K562 (cell line): ENCODE data around the gene SYT7. TPM values are rescaled to one million over a fixed set of nuclear protein-coding genes. Genes with fewer than 3 reads are reported as not detected.

Experiments used
- ATF3 ChIP-seq, 2 experiments: fragments of 450-650 bp in 1 of 2; sonication (generic) in 1 of 2; formaldehyde crosslinking in 1 of 2; IDR thresholded peaks in 1 of 2; conservative IDR thresholded peaks in 1 of 2; 2 replicates each; pipeline versions ENCODE4 v1.6.1 to v1.8.1; 2016 to 2023; ENCODE audit warnings: mild to moderate bottlenecking in 2 of 2, moderate library complexity in 2 of 2, inconsistent platforms in 1 of 2, missing genetic modification reagents in 1 of 2
- DLX4 ChIP-seq: fragments of 250-450 bp; sonication (Bioruptor Pico); IDR thresholded peaks from 2 replicates; pipeline ENCODE4 v1.6.1; 2021; ENCODE audit warnings: mild to moderate bottlenecking
- E2F1 ChIP-seq: sonication (generic); formaldehyde crosslinking; IDR thresholded peaks from 2 replicates; pipeline ENCODE4 v1.8.1; 2023; ENCODE audit warnings: mild to moderate bottlenecking, missing genetic modification reagents, moderate library complexity
- GABPB1 ChIP-seq: sonication (generic); formaldehyde crosslinking; IDR thresholded peaks from 2 replicates; pipeline ENCODE4 v1.8.0; 2022; ENCODE audit warnings: mild to moderate bottlenecking, missing genetic modification reagents
- IRF2 ChIP-seq: sonication (generic); formaldehyde crosslinking; IDR thresholded peaks from 2 replicates; pipeline ENCODE4 v1.8.1; 2022; ENCODE audit warnings: mild to moderate bottlenecking, missing genetic modification reagents
- MEIS2 ChIP-seq: fragments of 450-650 bp; IDR thresholded peaks from 2 replicates; pipeline ENCODE4 v1.6.1; 2014; ENCODE audit warnings: mild to moderate bottlenecking; ENCODE audit not compliant: partially characterized antibody
- MTF1 ChIP-seq: fragments of 250-450 bp; sonication (Bioruptor Pico); IDR thresholded peaks from 2 replicates; pipeline ENCODE4 v1.9.0; 2021; ENCODE audit warnings: moderate library complexity, mild to moderate bottlenecking, inconsistent platforms, borderline replicate concordance
- MYBL2 ChIP-seq, 2 experiments: fragments of 450-650 bp in 1 of 2; sonication (generic) in 1 of 2; formaldehyde crosslinking in 1 of 2; IDR thresholded peaks; 2 replicates each; pipeline versions ENCODE4 v1.6.1 to v1.8.1; 2017 to 2022; ENCODE audit warnings: borderline replicate concordance in 1 of 2, inconsistent platforms in 1 of 2, low read depth in 1 of 2, mild to moderate bottlenecking in 1 of 2, missing genetic modification reagents in 1 of 2, moderate library complexity in 1 of 2
- NRF1 ChIP-seq, 2 experiments: fragments of 450-650 bp; IDR thresholded peaks in 1 of 2; conservative IDR thresholded peaks in 1 of 2; 2 replicates each; pipeline ENCODE4 v1.6.1; 2014; ENCODE audit warnings: mild to moderate bottlenecking in 2 of 2
- RBM14 ChIP-seq: fragments of 200-400 bp; formaldehyde crosslinking; IDR thresholded peaks from 2 replicates; pipeline ENCODE4 v1.6.1; 2018; ENCODE audit warnings: low read depth, mild to moderate bottlenecking, low read length, moderate library complexity, borderline replicate concordance; ENCODE audit not compliant: insufficient read depth
- TFE3 ChIP-seq: fragments of 450-650 bp; formaldehyde crosslinking; IDR thresholded peaks from 2 replicates; pipeline ENCODE4 v1.4.0; 2020; ENCODE audit warnings: mild to moderate bottlenecking, mixed read lengths
- UBTF ChIP-seq, 2 experiments: IDR thresholded peaks; 2 replicates each; pipeline ENCODE4 v1.6.1; 2012; ENCODE audit warnings: improper control_type of control experiment in 2 of 2, low read depth in 2 of 2, low read length in 2 of 2, borderline replicate concordance in 1 of 2
- ZBTB33 ChIP-seq: sonication (generic); formaldehyde crosslinking; IDR thresholded peaks from 2 replicates; pipeline ENCODE4 v1.8.1; 2023; ENCODE audit warnings: mild to moderate bottlenecking, missing genetic modification reagents
- ZBTB7A ChIP-seq: IDR thresholded peaks from 2 replicates; pipeline ENCODE4 v1.6.1; 2011; ENCODE audit warnings: low read depth, mild to moderate bottlenecking, low read length, moderate library complexity, borderline replicate concordance; ENCODE audit not compliant: control insufficient read depth
- ZNF263 ChIP-seq: sonication (generic); formaldehyde crosslinking; IDR thresholded peaks from 2 replicates; pipeline ENCODE4 v1.8.0; 2022; ENCODE audit warnings: mild to moderate bottlenecking, missing genetic modification reagents, borderline replicate concordance
- polyA plus RNA-seq, 8 experiments: library from polyadenylated mRNA; depleted of rRNA in 4 of 8; stranded (reverse) in 5 of 8; unstranded in 3 of 8; fragments of >200 nt; fragmentation: Nextera tagmentation in 2 of 8; fragmentation: Illumina TruSeq in 1 of 8; extraction: Ambion mirVana in 2 of 8; extraction: Trizol in 1 of 8; gene quantifications; 2 replicates each; pipeline versions ENCODE4 v1.2.1 to v1.2.3, GENCODE V29; 2011 to 2014; ENCODE audit warnings: inconsistent platforms in 1 of 8, missing spikeins in 1 of 8
- total RNA-seq, 7 experiments: library from RNA; depleted of rRNA in 6 of 7; stranded (reverse); fragments of >200 nt in 6 of 7; fragmentation: Illumina TruSeq in 2 of 7; extraction: Trizol in 2 of 7; gene quantifications; 2 replicates each; pipeline versions ENCODE4 v1.2.1 to v1.2.3, GENCODE V29; 2011 to 2021; ENCODE audit warnings: low replicate concordance in 1 of 7

Gene SYT7
- total and polyA plus RNA-seq, 9 of the 15 experiments (the other 6 are each of a cell fraction or from before 2014, with no cell fraction given), result 0.01 to 0.51 (median 0.16) TPM; not detected in 1

- TF ChIP-seq UBTF (IDR thresholded peaks at IDR 0.05; ENCODE audit: borderline replicate concordance in 1 of 2, low read depth in 2 of 2, low read length in 2 of 2) (no peak), IRF2 (CRISPR knock-in tag) (no peak), MTF1 (no peak), NRF1 (conservative IDR thresholded peaks at IDR 0.05 in 1 of 2, IDR thresholded peaks at IDR 0.05 in 1 of 2) (0 out of 4 replicates have a peak, but pooled peaks of 1 of the 2 experiments have one; percentile 13), ZNF263 (CRISPR knock-in tag) (no peak), ZBTB33 (no peak), TFE3 (CRISPR knock-in tag) (no peak), GABPB1 (no peak), ZBTB7A (peak; percentile 67), E2F1 (no peak), DLX4 (CRISPR knock-in tag) (no peak), RBM14 (no peak), MYBL2 (IDR thresholded peaks at IDR 0.05; ENCODE audit: low read depth) (no peak), MYBL2 (CRISPR knock-in tag; IDR thresholded peaks at IDR 0.05; ENCODE audit: borderline replicate concordance) (no peak), ATF3 (IDR thresholded peaks at IDR 0.05) (no peak), ATF3 (CRISPR knock-in tag; conservative IDR thresholded peaks at IDR 0.05) (no peak), MEIS2 (no peak)
Measured at GRCh38 chr11:61516675-61517572, 64.0 kb downstream of the SYT7 start (continued).
